HG02759 (cell line): ENCODE measurements around the gene CACNA1C.

Experiments
- ATAC-seq: cut with Tn5 transposase; IDR thresholded peaks from one replicate; pipeline ENCODE4 v1.9.1; 2021; ENCODE audit warnings: mild to moderate bottlenecking, moderate library complexity; ENCODE audit not compliant: unreplicated experiment

CACNA1C gene

GRCh38 chr12:2351161-2351560, 298.4 kb downstream of the CACNA1C start:
- ATAC-seq, result no peak

GRCh38 chr12:2352203-2352602, 299.4 kb downstream of the CACNA1C start:
- no peak for ATAC-seq

- no peak for ATAC-seq
Observed at GRCh38 chr12:2353281-2353680, 300.5 kb downstream of the CACNA1C start.

GRCh38 chr12:2353691-2354090, 300.9 kb downstream of the CACNA1C start:
- no peak for ATAC-seq

- ATAC-seq, result no peak
Observed at GRCh38 chr12:2354151-2354991, 301.6 kb downstream of the CACNA1C start.

- ATAC-seq, result no peak
Observed at GRCh38 chr12:2355198-2355597, 302.4 kb downstream of the CACNA1C start.

- ATAC-seq, result no peak
Observed at GRCh38 chr12:2355604-2356003, 302.8 kb downstream of the CACNA1C start.

- no peak for ATAC-seq
Observed at GRCh38 chr12:2356601-2357125, 303.9 kb downstream of the CACNA1C start.

GRCh38 chr12:2358986-2359658, 306.3 kb downstream of the CACNA1C start:
- ATAC-seq, result no peak

GRCh38 chr12:2359725-2360629, 307.2 kb downstream of the CACNA1C start:
- ATAC-seq, result no peak

GRCh38 chr12:2360630-2361170, 307.9 kb downstream of the CACNA1C start:
- no peak for ATAC-seq

- no peak for ATAC-seq
Observed at GRCh38 chr12:2363836-2364609, 311.2 kb downstream of the CACNA1C start.

- no peak for ATAC-seq
Observed at GRCh38 chr12:2364631-2365051, 311.9 kb downstream of the CACNA1C start.

- ATAC-seq, result no peak
Observed at GRCh38 chr12:2366711-2367110, 313.9 kb downstream of the CACNA1C start.

- no peak for ATAC-seq
Observed at GRCh38 chr12:2372178-2372577, 319.4 kb downstream of the CACNA1C start.

GRCh38 chr12:2372735-2373134, 319.9 kb downstream of the CACNA1C start:
- no peak for ATAC-seq

- no peak for ATAC-seq
Observed at GRCh38 chr12:2373307-2373706, 320.5 kb downstream of the CACNA1C start.

- ATAC-seq, result no peak
Observed at GRCh38 chr12:2374092-2374906, 321.5 kb downstream of the CACNA1C start.

- no peak for ATAC-seq
Observed at GRCh38 chr12:2375871-2376270, 323.1 kb downstream of the CACNA1C start.
